Fibroblast of skin of abdomen (primary cell): Measurements from ENCODE around the gene ADORA2A.

ENCODE experiments used
- DNase-seq: peaks from one replicate; pipeline ENCODE4 v3.0.0-alpha.2; 2013

Gene ADORA2A

GRCh38 chr22:24418786-24419474, 8.5 kb upstream of the ADORA2A start:
- DNase-seq, result no peak

GRCh38 chr22:24419475-24419850, 7.9 kb upstream of the ADORA2A start:
- no peak for DNase-seq

- DNase-seq, result no peak
Observed at GRCh38 chr22:24420072-24420976, 7.1 kb upstream of the ADORA2A start.

- DNase-seq, result no peak
Observed at GRCh38 chr22:24420977-24421343, 6.4 kb upstream of the ADORA2A start.

GRCh38 chr22:24421428-24421931, 5.9 kb upstream of the ADORA2A start:
- DNase-seq, result no peak

- DNase-seq, result no peak
Observed at GRCh38 chr22:24422102-24422665, 5.2 kb upstream of the ADORA2A start.

- no peak for DNase-seq
Observed at GRCh38 chr22:24423519-24424000, 3.8 kb upstream of the ADORA2A start.

- DNase-seq, result no peak
Observed at GRCh38 chr22:24424001-24424900, 3.1 kb upstream of the ADORA2A start.

GRCh38 chr22:24424901-24425775, 2.3 kb upstream of the ADORA2A start:
- DNase-seq, result no peak

- no peak for DNase-seq
Observed at GRCh38 chr22:24426436-24426835, 963 bp upstream of the ADORA2A start.

GRCh38 chr22:24426851-24427499, 424 bp upstream of the ADORA2A start:
- no peak for DNase-seq

- DNase-seq, result no peak
Observed at GRCh38 chr22:24428751-24429410, 1.5 kb downstream of the ADORA2A start.

GRCh38 chr22:24429411-24430365, 2.3 kb downstream of the ADORA2A start:
- DNase-seq, result no peak

GRCh38 chr22:24430431-24431308, 3.3 kb downstream of the ADORA2A start:
- no peak for DNase-seq

- DNase-seq, result no peak
Observed at GRCh38 chr22:24431309-24432034, 4.1 kb downstream of the ADORA2A start.

GRCh38 chr22:24432059-24432853, 4.9 kb downstream of the ADORA2A start:
- DNase-seq, result no peak
